K562 (cell line): ENCODE results near the gene PAX5. TPM values are rescaled to one million over a fixed set of nuclear protein-coding genes. Genes with fewer than 3 reads are reported as not detected.
A peak's percentile ranks its signal among the peaks of the same experiment; 100 is the strongest.

Source experiments
- PHF8 ChIP-seq: fragments of 200-600 bp; sonication (generic); IDR thresholded peaks from 2 replicates; pipeline ENCODE4 v1.6.1; 2012; ENCODE audit warnings: mixed run types, mild to moderate bottlenecking, inconsistent platforms, low read length, moderate library complexity, borderline replicate concordance
- polyA plus RNA-seq, 8 experiments: library from polyadenylated mRNA; depleted of rRNA in 4 of 8; stranded (reverse) in 5 of 8; unstranded in 3 of 8; fragments of >200 nt; fragmentation: Nextera tagmentation in 2 of 8; fragmentation: Illumina TruSeq in 1 of 8; extraction: Ambion mirVana in 2 of 8; extraction: Trizol in 1 of 8; gene quantifications; 2 replicates each; pipeline versions ENCODE4 v1.2.1 to v1.2.3, GENCODE V29; 2011 to 2014; ENCODE audit warnings: inconsistent platforms in 1 of 8, missing spikeins in 1 of 8
- total RNA-seq, 7 experiments: library from RNA; depleted of rRNA in 6 of 7; stranded (reverse); fragments of >200 nt in 6 of 7; fragmentation: Illumina TruSeq in 2 of 7; extraction: Trizol in 2 of 7; gene quantifications; 2 replicates each; pipeline versions ENCODE4 v1.2.1 to v1.2.3, GENCODE V29; 2011 to 2021; ENCODE audit warnings: low replicate concordance in 1 of 7
- TF ChIP-seq, protein P1 (sequence below), 2 experiments: fragments of 450-650 bp; formaldehyde crosslinking in 1 of 2; IDR thresholded peaks; 2 replicates each; pipeline versions ENCODE4 v1.4.0 to v1.6.1; 2014 to 2020; ENCODE audit warnings: mild to moderate bottlenecking in 2 of 2, borderline replicate concordance in 1 of 2, low read depth in 1 of 2
- TF ChIP-seq, protein P2 (sequence below): fragments of 450-650 bp; IDR thresholded peaks from 2 replicates; pipeline ENCODE4 v1.6.1; 2016; ENCODE audit warnings: mild to moderate bottlenecking, moderate library complexity
- TF ChIP-seq, protein P3 (sequence below), 3 experiments: IDR thresholded peaks in 2 of 3; conservative IDR thresholded peaks in 1 of 3; 2 replicates each; pipeline ENCODE4 v1.5.1; 2011 to 2012; ENCODE audit warnings: low read length in 3 of 3, mild to moderate bottlenecking in 3 of 3, control low read depth in 2 of 3, improper control_type of control experiment in 1 of 3, inconsistent platforms in 1 of 3, low read depth in 1 of 3, mixed read lengths in 1 of 3, moderate library complexity in 1 of 3; ENCODE audit not compliant: insufficient read depth in 2 of 3

The PAX5 gene
- total and polyA plus RNA-seq, 9 of the 15 experiments (the other 6 are each of a cell fraction or from before 2014, with no cell fraction given) = 0.03 to 0.09 TPM; not detected in 7

DNA sequence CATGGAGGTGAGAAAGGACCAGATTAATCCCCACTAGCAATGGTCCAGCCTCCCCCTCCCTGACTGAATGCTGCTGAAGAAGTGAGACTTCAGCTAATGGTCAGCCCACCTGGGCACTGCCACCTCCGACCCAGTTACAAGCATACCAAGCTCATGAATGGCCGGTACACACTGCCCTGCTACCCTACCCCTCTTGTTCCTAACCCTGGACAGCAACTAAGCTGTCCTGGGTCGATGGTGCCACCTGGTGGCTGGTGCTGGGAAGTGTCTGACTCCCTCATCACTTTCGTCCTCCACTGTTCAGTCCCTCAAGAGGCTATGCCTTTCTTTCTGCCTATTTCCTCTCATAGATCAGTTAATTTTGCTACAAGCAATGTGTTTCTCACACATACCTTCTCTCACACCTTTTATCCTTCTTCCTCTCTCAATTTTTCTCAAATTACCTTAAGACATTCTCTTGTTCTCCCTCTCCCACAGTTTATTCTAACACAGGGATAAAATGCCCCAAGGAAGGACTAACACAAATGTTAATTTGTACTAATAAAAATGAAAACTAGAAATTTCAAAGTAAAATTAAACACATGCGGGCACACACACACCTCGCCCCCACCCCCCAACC, 42.4 kb downstream of the PAX5 start (continued):
- TF ChIP-seq, protein P1, sequence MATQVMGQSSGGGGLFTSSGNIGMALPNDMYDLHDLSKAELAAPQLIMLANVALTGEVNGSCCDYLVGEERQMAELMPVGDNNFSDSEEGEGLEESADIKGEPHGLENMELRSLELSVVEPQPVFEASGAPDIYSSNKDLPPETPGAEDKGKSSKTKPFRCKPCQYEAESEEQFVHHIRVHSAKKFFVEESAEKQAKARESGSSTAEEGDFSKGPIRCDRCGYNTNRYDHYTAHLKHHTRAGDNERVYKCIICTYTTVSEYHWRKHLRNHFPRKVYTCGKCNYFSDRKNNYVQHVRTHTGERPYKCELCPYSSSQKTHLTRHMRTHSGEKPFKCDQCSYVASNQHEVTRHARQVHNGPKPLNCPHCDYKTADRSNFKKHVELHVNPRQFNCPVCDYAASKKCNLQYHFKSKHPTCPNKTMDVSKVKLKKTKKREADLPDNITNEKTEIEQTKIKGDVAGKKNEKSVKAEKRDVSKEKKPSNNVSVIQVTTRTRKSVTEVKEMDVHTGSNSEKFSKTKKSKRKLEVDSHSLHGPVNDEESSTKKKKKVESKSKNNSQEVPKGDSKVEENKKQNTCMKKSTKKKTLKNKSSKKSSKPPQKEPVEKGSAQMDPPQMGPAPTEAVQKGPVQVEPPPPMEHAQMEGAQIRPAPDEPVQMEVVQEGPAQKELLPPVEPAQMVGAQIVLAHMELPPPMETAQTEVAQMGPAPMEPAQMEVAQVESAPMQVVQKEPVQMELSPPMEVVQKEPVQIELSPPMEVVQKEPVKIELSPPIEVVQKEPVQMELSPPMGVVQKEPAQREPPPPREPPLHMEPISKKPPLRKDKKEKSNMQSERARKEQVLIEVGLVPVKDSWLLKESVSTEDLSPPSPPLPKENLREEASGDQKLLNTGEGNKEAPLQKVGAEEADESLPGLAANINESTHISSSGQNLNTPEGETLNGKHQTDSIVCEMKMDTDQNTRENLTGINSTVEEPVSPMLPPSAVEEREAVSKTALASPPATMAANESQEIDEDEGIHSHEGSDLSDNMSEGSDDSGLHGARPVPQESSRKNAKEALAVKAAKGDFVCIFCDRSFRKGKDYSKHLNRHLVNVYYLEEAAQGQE (IDR thresholded peaks at IDR 0.05; ENCODE audit: borderline replicate concordance) = peak; percentile 73
- TF ChIP-seq, protein P1 (CRISPR knock-in tag; IDR thresholded peaks at IDR 0.05; ENCODE audit: low read depth) = no peak
- TF ChIP-seq, protein P2, sequence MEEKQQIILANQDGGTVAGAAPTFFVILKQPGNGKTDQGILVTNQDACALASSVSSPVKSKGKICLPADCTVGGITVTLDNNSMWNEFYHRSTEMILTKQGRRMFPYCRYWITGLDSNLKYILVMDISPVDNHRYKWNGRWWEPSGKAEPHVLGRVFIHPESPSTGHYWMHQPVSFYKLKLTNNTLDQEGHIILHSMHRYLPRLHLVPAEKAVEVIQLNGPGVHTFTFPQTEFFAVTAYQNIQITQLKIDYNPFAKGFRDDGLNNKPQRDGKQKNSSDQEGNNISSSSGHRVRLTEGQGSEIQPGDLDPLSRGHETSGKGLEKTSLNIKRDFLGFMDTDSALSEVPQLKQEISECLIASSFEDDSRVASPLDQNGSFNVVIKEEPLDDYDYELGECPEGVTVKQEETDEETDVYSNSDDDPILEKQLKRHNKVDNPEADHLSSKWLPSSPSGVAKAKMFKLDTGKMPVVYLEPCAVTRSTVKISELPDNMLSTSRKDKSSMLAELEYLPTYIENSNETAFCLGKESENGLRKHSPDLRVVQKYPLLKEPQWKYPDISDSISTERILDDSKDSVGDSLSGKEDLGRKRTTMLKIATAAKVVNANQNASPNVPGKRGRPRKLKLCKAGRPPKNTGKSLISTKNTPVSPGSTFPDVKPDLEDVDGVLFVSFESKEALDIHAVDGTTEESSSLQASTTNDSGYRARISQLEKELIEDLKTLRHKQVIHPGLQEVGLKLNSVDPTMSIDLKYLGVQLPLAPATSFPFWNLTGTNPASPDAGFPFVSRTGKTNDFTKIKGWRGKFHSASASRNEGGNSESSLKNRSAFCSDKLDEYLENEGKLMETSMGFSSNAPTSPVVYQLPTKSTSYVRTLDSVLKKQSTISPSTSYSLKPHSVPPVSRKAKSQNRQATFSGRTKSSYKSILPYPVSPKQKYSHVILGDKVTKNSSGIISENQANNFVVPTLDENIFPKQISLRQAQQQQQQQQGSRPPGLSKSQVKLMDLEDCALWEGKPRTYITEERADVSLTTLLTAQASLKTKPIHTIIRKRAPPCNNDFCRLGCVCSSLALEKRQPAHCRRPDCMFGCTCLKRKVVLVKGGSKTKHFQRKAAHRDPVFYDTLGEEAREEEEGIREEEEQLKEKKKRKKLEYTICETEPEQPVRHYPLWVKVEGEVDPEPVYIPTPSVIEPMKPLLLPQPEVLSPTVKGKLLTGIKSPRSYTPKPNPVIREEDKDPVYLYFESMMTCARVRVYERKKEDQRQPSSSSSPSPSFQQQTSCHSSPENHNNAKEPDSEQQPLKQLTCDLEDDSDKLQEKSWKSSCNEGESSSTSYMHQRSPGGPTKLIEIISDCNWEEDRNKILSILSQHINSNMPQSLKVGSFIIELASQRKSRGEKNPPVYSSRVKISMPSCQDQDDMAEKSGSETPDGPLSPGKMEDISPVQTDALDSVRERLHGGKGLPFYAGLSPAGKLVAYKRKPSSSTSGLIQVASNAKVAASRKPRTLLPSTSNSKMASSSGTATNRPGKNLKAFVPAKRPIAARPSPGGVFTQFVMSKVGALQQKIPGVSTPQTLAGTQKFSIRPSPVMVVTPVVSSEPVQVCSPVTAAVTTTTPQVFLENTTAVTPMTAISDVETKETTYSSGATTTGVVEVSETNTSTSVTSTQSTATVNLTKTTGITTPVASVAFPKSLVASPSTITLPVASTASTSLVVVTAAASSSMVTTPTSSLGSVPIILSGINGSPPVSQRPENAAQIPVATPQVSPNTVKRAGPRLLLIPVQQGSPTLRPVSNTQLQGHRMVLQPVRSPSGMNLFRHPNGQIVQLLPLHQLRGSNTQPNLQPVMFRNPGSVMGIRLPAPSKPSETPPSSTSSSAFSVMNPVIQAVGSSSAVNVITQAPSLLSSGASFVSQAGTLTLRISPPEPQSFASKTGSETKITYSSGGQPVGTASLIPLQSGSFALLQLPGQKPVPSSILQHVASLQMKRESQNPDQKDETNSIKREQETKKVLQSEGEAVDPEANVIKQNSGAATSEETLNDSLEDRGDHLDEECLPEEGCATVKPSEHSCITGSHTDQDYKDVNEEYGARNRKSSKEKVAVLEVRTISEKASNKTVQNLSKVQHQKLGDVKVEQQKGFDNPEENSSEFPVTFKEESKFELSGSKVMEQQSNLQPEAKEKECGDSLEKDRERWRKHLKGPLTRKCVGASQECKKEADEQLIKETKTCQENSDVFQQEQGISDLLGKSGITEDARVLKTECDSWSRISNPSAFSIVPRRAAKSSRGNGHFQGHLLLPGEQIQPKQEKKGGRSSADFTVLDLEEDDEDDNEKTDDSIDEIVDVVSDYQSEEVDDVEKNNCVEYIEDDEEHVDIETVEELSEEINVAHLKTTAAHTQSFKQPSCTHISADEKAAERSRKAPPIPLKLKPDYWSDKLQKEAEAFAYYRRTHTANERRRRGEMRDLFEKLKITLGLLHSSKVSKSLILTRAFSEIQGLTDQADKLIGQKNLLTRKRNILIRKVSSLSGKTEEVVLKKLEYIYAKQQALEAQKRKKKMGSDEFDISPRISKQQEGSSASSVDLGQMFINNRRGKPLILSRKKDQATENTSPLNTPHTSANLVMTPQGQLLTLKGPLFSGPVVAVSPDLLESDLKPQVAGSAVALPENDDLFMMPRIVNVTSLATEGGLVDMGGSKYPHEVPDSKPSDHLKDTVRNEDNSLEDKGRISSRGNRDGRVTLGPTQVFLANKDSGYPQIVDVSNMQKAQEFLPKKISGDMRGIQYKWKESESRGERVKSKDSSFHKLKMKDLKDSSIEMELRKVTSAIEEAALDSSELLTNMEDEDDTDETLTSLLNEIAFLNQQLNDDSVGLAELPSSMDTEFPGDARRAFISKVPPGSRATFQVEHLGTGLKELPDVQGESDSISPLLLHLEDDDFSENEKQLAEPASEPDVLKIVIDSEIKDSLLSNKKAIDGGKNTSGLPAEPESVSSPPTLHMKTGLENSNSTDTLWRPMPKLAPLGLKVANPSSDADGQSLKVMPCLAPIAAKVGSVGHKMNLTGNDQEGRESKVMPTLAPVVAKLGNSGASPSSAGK = no peak
- no peak for TF ChIP-seq PHF8
- TF ChIP-seq, protein P3, sequence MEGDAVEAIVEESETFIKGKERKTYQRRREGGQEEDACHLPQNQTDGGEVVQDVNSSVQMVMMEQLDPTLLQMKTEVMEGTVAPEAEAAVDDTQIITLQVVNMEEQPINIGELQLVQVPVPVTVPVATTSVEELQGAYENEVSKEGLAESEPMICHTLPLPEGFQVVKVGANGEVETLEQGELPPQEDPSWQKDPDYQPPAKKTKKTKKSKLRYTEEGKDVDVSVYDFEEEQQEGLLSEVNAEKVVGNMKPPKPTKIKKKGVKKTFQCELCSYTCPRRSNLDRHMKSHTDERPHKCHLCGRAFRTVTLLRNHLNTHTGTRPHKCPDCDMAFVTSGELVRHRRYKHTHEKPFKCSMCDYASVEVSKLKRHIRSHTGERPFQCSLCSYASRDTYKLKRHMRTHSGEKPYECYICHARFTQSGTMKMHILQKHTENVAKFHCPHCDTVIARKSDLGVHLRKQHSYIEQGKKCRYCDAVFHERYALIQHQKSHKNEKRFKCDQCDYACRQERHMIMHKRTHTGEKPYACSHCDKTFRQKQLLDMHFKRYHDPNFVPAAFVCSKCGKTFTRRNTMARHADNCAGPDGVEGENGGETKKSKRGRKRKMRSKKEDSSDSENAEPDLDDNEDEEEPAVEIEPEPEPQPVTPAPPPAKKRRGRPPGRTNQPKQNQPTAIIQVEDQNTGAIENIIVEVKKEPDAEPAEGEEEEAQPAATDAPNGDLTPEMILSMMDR (IDR thresholded peaks at IDR 0.05 in 2 of 3, conservative IDR thresholded peaks at IDR 0.05 in 1 of 3; ENCODE audit: insufficient read depth in 2 of 3, low read depth in 1 of 3, low read length in 3 of 3) = peak; percentile 53 to 74 (median 58)
